ENCODE data around the gene EBPL.
A peak's percentile ranks its signal among the peaks of the same experiment; 100 is the strongest.
"Not testable (repeated sequence)": the region's sequence is repeated elsewhere in the genome, so short reads cannot be mapped to it uniquely, and the experiment has no call there.

The EBPL gene

GRCh38 chr13:49690995-49691784, at the start of gene EBPL:
EBPL (minus strand) TSS chr13:49691486; CDS start chr13:49691424, 62 bp downstream.
- DNase-seq = peak; percentile 60 to 82 (median 64)

GRCh38 chr13:49740870-49741269, 49.6 kb upstream of the EBPL start:
- DNase-seq = no peak

- DNase-seq = no peak
These were observed 48.4 kb upstream of the EBPL start for GRCh38 chr13:49739498-49740187.

- DNase-seq = no peak
These were observed 42.1 kb upstream of the EBPL start for GRCh38 chr13:49733181-49733951.

GRCh38 chr13:49731766-49732165, 40.5 kb upstream of the EBPL start:
- no peak for DNase-seq

GRCh38 chr13:49716615-49717014, 25.3 kb upstream of the EBPL start:
- no peak for DNase-seq

GRCh38 chr13:49714757-49715156, 23.5 kb upstream of the EBPL start:
- DNase-seq = no peak

- no peak for DNase-seq
These were observed 20.1 kb upstream of the EBPL start for GRCh38 chr13:49711218-49711863.

GRCh38 chr13:49704264-49704663, 13.0 kb upstream of the EBPL start:
- not testable (repeated sequence) for DNase-seq

GRCh38 chr13:49701491-49701890, 10.2 kb upstream of the EBPL start:
- DNase-seq = no peak

- DNase-seq = no peak
These were observed 6.2 kb upstream of the EBPL start for GRCh38 chr13:49697468-49697867.

- no peak for DNase-seq
These were observed 3.2 kb upstream of the EBPL start for GRCh38 chr13:49694446-49694845.

GRCh38 chr13:49693877-49694276, 2.6 kb upstream of the EBPL start:
- no peak for DNase-seq

GRCh38 chr13:49693191-49693733, 2.0 kb upstream of the EBPL start:
- no peak for DNase-seq

GRCh38 chr13:49690133-49690994, 922 bp downstream of the EBPL start:
- DNase-seq = no peak

GRCh38 chr13:49683489-49683888, 7.8 kb downstream of the EBPL start:
- no peak for DNase-seq

GRCh38 chr13:49681842-49682435, 9.3 kb downstream of the EBPL start:
- DNase-seq = no peak

- peak in 1 of 4 experiments; percentile 3 for DNase-seq
These were observed 12.0 kb downstream of the EBPL start for GRCh38 chr13:49679246-49679645.

- no peak for DNase-seq
These were observed 12.9 kb downstream of the EBPL start for GRCh38 chr13:49678191-49678914.

- DNase-seq = no peak
These were observed 14.5 kb downstream of the EBPL start for GRCh38 chr13:49676581-49677298.
